Vagina (tissue), 2 donors: Measurements from ENCODE around the gene PRRT2.

ENCODE experiments used
- CTCF ChIP-seq, 3 experiments: fragments of 450-650 bp in 2 of 3; fragments of 200-600 bp in 1 of 3; sonication (generic) in 1 of 3; IDR thresholded peaks; one replicate each; pipeline ENCODE4 v1.5.1; 2017 to 2019; ENCODE audit warnings: antibody characterized with exemption in 3 of 3, mild to moderate bottlenecking in 2 of 3, moderate library complexity in 2 of 3
- POLR2A ChIP-seq, 2 donors: fragments of 450-650 bp; IDR thresholded peaks; one replicate each; pipeline ENCODE4 v1.6.1; 2017; ENCODE audit warnings: antibody characterized with exemption in 2 of 2, mild to moderate bottlenecking in 2 of 2, moderate library complexity in 2 of 2
- POLR2AphosphoS5 ChIP-seq, 2 donors: sonication (generic); formaldehyde crosslinking; IDR thresholded peaks; one replicate each; pipeline ENCODE4 v1.9.0; 2017; ENCODE audit warnings: antibody characterized with exemption in 2 of 2, mild to moderate bottlenecking in 2 of 2, low read depth in 1 of 2; ENCODE audit not compliant: insufficient read depth in 1 of 2

DNA sequence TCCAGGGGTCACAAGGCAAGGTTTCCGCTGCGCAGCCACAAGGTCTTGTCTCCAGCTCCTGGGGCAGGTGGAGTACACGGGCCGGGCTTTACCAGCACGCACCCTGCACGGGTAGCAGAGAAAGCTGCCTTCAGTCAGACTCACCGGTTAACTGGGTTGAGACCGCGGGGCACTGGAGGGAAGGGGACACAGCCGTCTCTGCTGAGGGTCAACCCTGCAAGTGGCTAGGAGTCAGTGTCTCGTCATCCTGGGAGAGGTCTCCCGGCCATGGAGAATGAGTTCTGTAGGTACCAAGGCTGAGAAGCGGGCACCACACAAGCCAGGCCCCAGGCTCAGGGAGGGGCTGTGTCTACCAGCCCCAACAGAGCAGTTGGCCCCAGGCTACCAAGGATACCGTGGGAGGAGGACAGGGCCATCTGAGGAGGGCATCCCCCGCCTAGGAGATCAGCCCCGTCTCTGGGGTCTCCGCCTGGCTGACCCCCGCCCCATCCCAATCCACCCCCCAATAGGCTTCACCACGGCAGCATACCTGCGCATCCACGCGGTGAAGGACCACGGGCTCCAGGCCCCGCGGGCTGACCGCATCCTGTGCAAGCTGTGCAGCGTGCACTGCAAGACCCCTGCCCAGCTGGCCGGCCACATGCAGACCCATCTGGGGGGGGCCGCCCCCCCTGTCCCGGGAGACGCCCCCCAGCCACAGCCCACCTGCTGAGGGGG lies 2.8 kb upstream of the PRRT2 start:
- TF ChIP-seq CTCF (IDR thresholded peaks at IDR 0.05) (no peak), POLR2AphosphoS5 (IDR thresholded peaks at IDR 0.05; ENCODE audit: insufficient read depth in 1 of 2, low read depth in 1 of 2) (no peak), POLR2A (IDR thresholded peaks at IDR 0.05) (no peak)
